Fibroblast of pulmonary artery (primary cell): ENCODE measurements around the gene SNX32.

Experiments
- DNase-seq: peaks from one replicate; pipeline ENCODE4 v3.0.0-alpha.2; 2010; ENCODE audit warnings: low read depth
- H3K4me3 ChIP-seq: replicated peaks from 2 replicates; pipeline ENCODE4 v1.5.1; 2011; ENCODE audit warnings: low read depth, mild to moderate bottlenecking, control low read depth, low read length, moderate library complexity
- CTCF ChIP-seq: IDR thresholded peaks from 2 replicates; pipeline ENCODE4 v1.5.1; 2011; ENCODE audit warnings: mild to moderate bottlenecking, control low read depth, low read length, inconsistent platforms; ENCODE audit errors: missing control alignments

The SNX32 gene

GRCh38 chr11:65801153-65801987 is 32.4 kb upstream of the SNX32 start:
- no peak for TF ChIP-seq CTCF
- H3K4me3 ChIP-seq, result no peak overlapping the region
- no peak for DNase-seq

- H3K4me3 ChIP-seq, result no peak overlapping the region
- TF ChIP-seq CTCF, result no peak
- DNase-seq, result no peak
These were observed 30.9 kb upstream of the SNX32 start for GRCh38 chr11:65802841-65803240.

- TF ChIP-seq CTCF, result no peak
- no peak overlapping the region for H3K4me3 ChIP-seq
- no peak for DNase-seq
These were observed 29.8 kb upstream of the SNX32 start for GRCh38 chr11:65803797-65804492.

GRCh38 chr11:65806979-65807378 is 26.8 kb upstream of the SNX32 start:
- no peak for TF ChIP-seq CTCF
- no peak for DNase-seq
- H3K4me3 ChIP-seq, result no peak overlapping the region

- no peak for TF ChIP-seq CTCF
- DNase-seq, result no peak
- no peak overlapping the region for H3K4me3 ChIP-seq
These were observed 24.9 kb upstream of the SNX32 start for GRCh38 chr11:65808744-65809341.

- no peak overlapping the region for H3K4me3 ChIP-seq
- no peak for DNase-seq
- no peak for TF ChIP-seq CTCF
These were observed 24.3 kb upstream of the SNX32 start for GRCh38 chr11:65809496-65809895.
